Body of pancreas (tissue), 4 donors: ENCODE measurements around the gene NPHP4. TPM values are rescaled to one million over a fixed set of nuclear protein-coding genes. Genes with fewer than 3 reads are reported as not detected.
"Not testable (repeated sequence)": the region's sequence is repeated elsewhere in the genome, so short reads cannot be mapped to it uniquely, and the experiment has no call there.

Experiments used
- ATAC-seq: fragments of 150-250 bp; one replicate; pipeline ENCODE4 v1.9.1; 2016
- DNase-seq, 4 donors: peaks; one replicate each; pipeline ENCODE4 v3.0.0-alpha.2; 2019
- H3K27ac ChIP-seq, 4 donors: fragments of 200-600 bp; sonication (generic); 1 replicate in 3 of 4; 2 replicates in 1 of 4; pipeline versions ENCODE4 v1.5.1 to v1.6.1; 2016 to 2019; ENCODE audit warnings: mild to moderate bottlenecking in 1 of 4, mixed read lengths in 1 of 4, moderate library complexity in 1 of 4
- H3K27me3 ChIP-seq, 2 donors: fragments of 200-600 bp; sonication (generic); one replicate each; pipeline ENCODE4 v1.6.0; 2016; ENCODE audit warnings: mild to moderate bottlenecking in 1 of 2
- H3K36me3 ChIP-seq, 2 donors: fragments of 200-600 bp; sonication (generic); replicated peaks in 1 of 2; 2 replicates each; pipeline ENCODE4 v1.5.1; 2016; ENCODE audit warnings: low read depth in 2 of 2; ENCODE audit not compliant: insufficient read depth in 1 of 2
- H3K4me1 ChIP-seq: fragments of 200-600 bp; sonication (generic); one replicate; pipeline ENCODE4 v1.6.0; 2016
- H3K4me3 ChIP-seq, 2 donors: fragments of 200-600 bp; sonication (generic); 1 replicate in 1 of 2; 2 replicates in 1 of 2; pipeline ENCODE4 v1.5.1; 2016 to 2019
- H3K9me3 ChIP-seq, 3 donors: fragments of 200-600 bp; sonication (generic); 1 replicate in 2 of 3; 2 replicates in 1 of 3; pipeline ENCODE4 v1.5.1; 2016
- CTCF ChIP-seq, 7 experiments: fragments of 450-650 bp in 4 of 7; fragments of 200-600 bp in 3 of 7; sonication (generic) in 3 of 7; IDR thresholded peaks; one replicate each; pipeline ENCODE4 v1.5.1; 2016 to 2019; ENCODE audit warnings: antibody characterized with exemption in 7 of 7
- POLR2A ChIP-seq, 3 donors: fragments of 450-650 bp; IDR thresholded peaks; one replicate each; pipeline ENCODE4 v1.6.1; 2016; ENCODE audit warnings: antibody characterized with exemption in 3 of 3, mild to moderate bottlenecking in 2 of 3
- WGBS, 2 donors: methylation state at CpG; one replicate each; pipeline ENCODE4 v1.1.5; 2017; 5-methylcytosine and 5-hydroxymethylcytosine counted together
- intact Hi-C: fragments of 100-400 bp; cut with DNase I; formaldehyde crosslinking; loops from one replicate; pipeline ENCODE4 v1.15.1; 2023
- total RNA-seq, 2 donors: library from RNA; depleted of rRNA; stranded (reverse); fragments of >200 nt; gene quantifications; one replicate each; pipeline ENCODE4 v1.1.0, GENCODE V29; 2016

Gene NPHP4
- total RNA-seq, 2 donors from 2014 or later = 10.4 to 48.5 TPM

GRCh38 chr1:5893699-5894278 lies 98.4 kb downstream of the NPHP4 start:
- intact Hi-C loops, ATAC-seq, H3K4me3 ChIP-seq, H3K4me1 ChIP-seq, H3K27me3 ChIP-seq, H3K27ac ChIP-seq, H3K9me3 ChIP-seq, H3K36me3 ChIP-seq: not testable (repeated sequence)
- DNase-seq = peak in 2 of 4 donors; percentile 26 to 40
- WGBS, 2 donors = 88% methylated on average over 12 of the region's 12 CpGs
- peak in 4 of 7 experiments; percentile 9 to 13 (median 11) for TF ChIP-seq CTCF (IDR thresholded peaks at IDR 0.05)

- whole genome bisulfite sequencing, 2 donors = 92 to 100% methylated on average over 5 to 8 of the region's 8 CpGs
- intact Hi-C loops = no loop called here
- Histone ChIP-seq H3K4me3 (no peak overlapping the region), H3K36me3 (no peaks in the 10 kb centered on the region), H3K27me3 (no peaks in the 10 kb centered on the region), H3K9me3 (no peaks in the 10 kb centered on the region), H3K4me1 (no peaks in the 10 kb centered on the region), H3K27ac (no peak overlapping the region)
- DNase-seq = no peak
- no peak for TF ChIP-seq POLR2A (IDR thresholded peaks at IDR 0.05)
- TF ChIP-seq CTCF (IDR thresholded peaks at IDR 0.05) = no peak
- no peak for ATAC-seq
Measured at GRCh38 chr1:5892329-5892728, 99.9 kb downstream of the NPHP4 start.

GRCh38 chr1:5891736-5892135 lies 100.5 kb downstream of the NPHP4 start:
- no peak for DNase-seq
- no peak for ATAC-seq
- 85 to 86% methylated on average over 9 of the region's 9 CpGs for WGBS, 2 donors
- TF ChIP-seq POLR2A (IDR thresholded peaks at IDR 0.05) (no peak), CTCF (IDR thresholded peaks at IDR 0.05) (no peak)
- Histone ChIP-seq H3K27ac (no peak overlapping the region), H3K4me1 (no peaks in the 10 kb centered on the region), H3K4me3 (no peak overlapping the region), H3K36me3 (no peaks in the 10 kb centered on the region), H3K9me3 (no peaks in the 10 kb centered on the region), H3K27me3 (no peaks in the 10 kb centered on the region)
- intact Hi-C loops = no loop called here

GRCh38 chr1:5891137-5891536 lies 101.1 kb downstream of the NPHP4 start:
- intact Hi-C loops = no loop called here
- H3K27me3 ChIP-seq = no peaks in the 10 kb centered on the region
- ATAC-seq (no peak), DNase-seq (no peak)
- 80 to 91% methylated on average over 8 of the region's 8 CpGs for WGBS, 2 donors
- no peak overlapping the region for H3K4me3 ChIP-seq
- H3K9me3 ChIP-seq = no peaks in the 10 kb centered on the region
- no peaks in the 10 kb centered on the region for H3K4me1 ChIP-seq
- TF ChIP-seq POLR2A (IDR thresholded peaks at IDR 0.05) (no peak), CTCF (IDR thresholded peaks at IDR 0.05) (no peak)
- H3K36me3 ChIP-seq = no peaks in the 10 kb centered on the region
- no peak overlapping the region for H3K27ac ChIP-seq

GRCh38 chr1:5890346-5891106 lies 101.7 kb downstream of the NPHP4 start:
- WGBS, 2 donors = 88 to 90% methylated on average over 22 of the region's 22 CpGs
- H3K27me3 ChIP-seq = no peaks in the 10 kb centered on the region
- H3K9me3 ChIP-seq = no peaks in the 10 kb centered on the region
- no peak for ATAC-seq
- intact Hi-C loops = no loop called here
- no peak for DNase-seq
- no peak overlapping the region for H3K4me3 ChIP-seq
- H3K36me3 ChIP-seq = no peaks in the 10 kb centered on the region
- no peak overlapping the region for H3K27ac ChIP-seq
- H3K4me1 ChIP-seq = no peaks in the 10 kb centered on the region
- no peak for TF ChIP-seq CTCF (IDR thresholded peaks at IDR 0.05)
- TF ChIP-seq POLR2A (IDR thresholded peaks at IDR 0.05) = no peak
